NCI-H82 treated with DMSO at 0.1 percent for 48 hours (cell line): Measurements from ENCODE around the gene C3orf80.
"Not testable (repeated sequence)": the region's sequence is repeated elsewhere in the genome, so short reads cannot be mapped to it uniquely, and the experiment has no call there.

Experiments used
- DNase-seq: peaks from one replicate; lab custom pipeline; 2025; ENCODE audit not compliant: unreplicated experiment; lab: John Stamatoyannopoulos, UW

Gene C3orf80

DNA sequence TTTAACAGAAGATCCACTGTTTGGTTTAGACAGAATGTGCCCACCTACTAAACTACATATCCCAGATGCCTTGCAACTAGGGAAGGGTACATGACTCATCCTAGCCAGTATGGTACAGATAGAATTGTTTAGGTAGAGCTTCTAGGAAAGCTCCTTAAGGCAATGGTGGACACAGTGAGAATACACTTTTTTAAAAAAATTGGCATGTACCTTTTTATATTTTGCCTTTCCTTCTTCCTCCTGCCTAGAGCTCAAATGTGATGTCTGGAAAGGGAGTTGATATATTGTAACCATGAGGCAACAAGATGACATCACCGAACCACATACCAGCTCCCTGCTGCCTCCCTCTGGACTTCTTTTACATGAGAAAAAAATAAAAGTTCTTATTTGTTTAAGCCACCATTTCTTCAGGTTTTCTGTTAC is 14.4 kb upstream of the C3orf80 start:
- DNase-seq: no peak

DNA sequence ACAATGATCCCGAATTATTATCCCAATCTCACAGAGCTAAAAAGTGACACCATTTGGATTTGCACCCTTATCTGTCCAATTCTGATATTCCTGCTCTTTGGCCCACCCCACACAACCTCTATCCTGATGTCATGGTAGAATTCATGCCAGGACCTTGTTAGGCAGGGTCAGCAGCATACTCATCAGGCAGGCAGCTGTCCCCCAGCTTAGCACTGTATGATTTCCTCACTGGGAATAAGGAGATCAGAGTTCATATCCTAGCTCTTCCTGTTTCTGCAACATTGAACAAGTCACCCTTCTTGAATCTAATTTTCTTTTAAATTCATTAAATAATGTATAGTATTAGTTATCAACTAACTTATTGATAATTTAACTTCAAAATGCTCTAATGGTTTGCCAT is 12.0 kb upstream of the C3orf80 start:
- DNase-seq: no peak

DNA sequence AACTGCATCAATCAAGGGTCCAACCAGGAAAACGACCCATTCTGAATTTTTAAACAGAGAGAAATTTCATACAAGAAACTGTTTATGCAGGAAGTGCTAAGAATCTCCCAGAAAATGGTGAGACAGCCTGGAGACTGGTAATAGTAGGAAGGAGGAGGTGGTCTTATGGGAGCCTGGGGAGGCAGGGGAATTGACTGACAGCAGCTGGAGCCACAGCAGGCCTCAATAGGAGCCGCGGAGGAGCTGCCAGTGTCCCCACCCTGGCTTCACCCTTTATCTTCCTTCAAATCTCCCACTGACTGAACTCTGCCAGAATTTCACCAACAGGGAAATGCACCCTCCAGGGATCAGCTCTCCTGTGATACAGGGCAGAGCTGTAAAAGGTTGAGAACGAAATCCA is 7.5 kb upstream of the C3orf80 start:
- no peak for DNase-seq

GRCh38 chr3:160218136-160218535 is 7.1 kb upstream of the C3orf80 start:
- DNase-seq: no peak

- no peak for DNase-seq
Measured at GRCh38 chr3:160220038-160220437, 5.2 kb upstream of the C3orf80 start.

GRCh38 chr3:160221019-160221418 is 4.2 kb upstream of the C3orf80 start:
- DNase-seq: no peak

DNA sequence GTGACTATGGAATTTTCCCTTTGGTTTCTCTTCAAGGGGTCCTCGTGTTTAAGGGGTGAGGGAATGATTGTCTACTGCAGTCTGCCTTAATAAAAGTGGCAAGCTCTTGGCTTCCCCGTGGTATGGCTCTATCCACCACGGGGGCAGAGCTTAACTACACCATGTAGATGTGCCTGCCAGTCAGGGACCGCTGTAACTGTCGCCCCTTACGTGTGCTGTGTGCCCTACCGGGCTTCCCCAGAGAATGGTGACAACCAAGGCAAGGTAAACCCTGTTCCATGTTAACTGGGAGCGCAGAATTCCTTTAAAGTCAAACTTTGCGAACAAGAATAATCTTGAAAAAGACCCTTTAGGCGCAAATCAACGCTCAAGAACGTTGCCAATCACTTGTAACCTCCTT is 966 bp upstream of the C3orf80 start:
- DNase-seq: no peak

GRCh38 chr3:160224811-160225175 is 429 bp upstream of the C3orf80 start:
- DNase-seq: peak; percentile 81

GRCh38 chr3:160226026-160226907 is 1.0 kb downstream of the C3orf80 start:
- peak; percentile 38 for DNase-seq

GRCh38 chr3:160227419-160227818 is 2.2 kb downstream of the C3orf80 start:
- DNase-seq: no peak

- no peak for DNase-seq
Measured at GRCh38 chr3:160232014-160232413, 6.8 kb downstream of the C3orf80 start.

DNA sequence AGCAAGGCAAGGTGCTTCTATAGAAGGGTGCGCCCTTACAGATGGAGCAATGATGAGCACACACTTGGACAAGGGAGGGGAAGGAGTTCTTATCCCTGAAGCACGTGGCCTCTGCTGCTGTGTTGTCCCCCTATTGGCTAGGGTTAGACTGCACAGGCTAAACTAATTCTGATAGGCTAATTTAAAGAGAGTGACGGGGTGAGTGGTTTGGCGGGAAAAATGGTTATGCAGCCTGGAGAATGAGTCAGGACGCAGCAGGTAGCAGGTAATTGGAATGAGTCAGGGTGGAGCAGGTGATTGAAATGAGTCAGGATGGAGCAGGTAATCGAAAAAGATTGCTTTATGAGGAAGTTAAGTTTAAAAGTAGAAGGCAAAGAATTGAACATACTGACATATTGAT is 15.5 kb downstream of the C3orf80 start:
- DNase-seq: not testable (repeated sequence)

DNA sequence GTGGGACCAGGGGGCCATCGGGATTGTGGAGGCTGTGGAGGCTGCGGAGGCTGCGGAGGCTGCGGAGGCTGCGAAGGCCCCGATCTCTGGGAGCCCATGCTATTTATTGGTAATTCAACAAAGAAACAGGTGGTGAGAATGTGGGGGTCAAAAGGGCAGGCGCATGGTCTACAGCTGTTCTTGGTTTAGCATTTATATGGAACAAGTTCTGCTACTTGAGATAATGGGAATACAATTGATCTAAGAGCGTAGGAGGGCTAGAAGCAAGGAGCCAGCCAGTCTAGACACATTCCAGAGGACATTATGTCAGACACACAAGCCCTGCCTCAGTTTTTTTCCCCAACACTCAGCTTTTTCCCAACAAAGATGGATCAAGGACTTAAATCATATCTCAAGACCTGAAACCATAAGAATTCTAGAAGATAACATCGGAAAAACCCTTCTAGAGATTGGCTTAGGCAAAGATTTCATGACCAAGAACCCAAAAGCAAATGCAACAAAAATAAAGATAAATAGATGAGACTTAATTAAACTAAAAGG is 20.1 kb downstream of the C3orf80 start:
- DNase-seq: no peak

DNA sequence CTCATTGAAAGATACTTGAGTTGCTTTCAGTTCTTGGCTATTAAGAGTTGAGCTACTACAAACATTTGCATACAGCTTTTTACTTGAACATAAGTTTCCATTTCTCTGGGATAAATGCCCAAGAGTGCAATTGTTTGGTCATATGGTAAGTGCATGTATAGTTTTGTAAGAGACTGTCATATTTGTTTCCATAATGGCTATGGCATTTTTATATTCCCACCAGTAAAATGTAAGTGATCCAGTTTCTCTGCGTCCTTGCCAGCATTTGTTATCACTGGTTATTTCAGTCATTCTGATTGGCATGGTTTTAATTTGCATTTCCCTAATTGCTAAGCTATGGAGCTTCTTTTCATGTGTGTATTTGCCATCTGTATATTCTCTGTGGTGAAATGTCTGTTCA is 22.5 kb downstream of the C3orf80 start:
- no peak for DNase-seq

- no peak for DNase-seq
Measured at GRCh38 chr3:160253298-160253697, 28.1 kb downstream of the C3orf80 start.

DNA sequence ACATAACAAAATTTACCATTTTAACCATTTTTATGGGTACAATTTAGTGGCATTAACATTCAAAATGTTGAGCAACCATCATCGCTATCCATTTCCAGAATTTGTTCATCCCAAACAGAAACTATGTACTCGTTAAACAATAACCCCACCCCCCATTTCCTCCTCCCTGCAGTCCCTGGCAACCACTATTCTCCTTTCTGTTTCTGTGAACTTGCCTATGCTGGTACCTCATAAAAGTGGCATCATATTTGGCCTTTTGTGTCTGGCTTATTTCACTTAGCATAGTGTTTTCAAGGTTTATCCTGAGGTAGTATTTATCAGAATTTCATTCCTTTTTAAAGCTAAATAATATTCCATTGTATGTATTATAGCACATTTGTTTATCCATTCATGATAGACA is 32.4 kb downstream of the C3orf80 start:
- no peak for DNase-seq

DNA sequence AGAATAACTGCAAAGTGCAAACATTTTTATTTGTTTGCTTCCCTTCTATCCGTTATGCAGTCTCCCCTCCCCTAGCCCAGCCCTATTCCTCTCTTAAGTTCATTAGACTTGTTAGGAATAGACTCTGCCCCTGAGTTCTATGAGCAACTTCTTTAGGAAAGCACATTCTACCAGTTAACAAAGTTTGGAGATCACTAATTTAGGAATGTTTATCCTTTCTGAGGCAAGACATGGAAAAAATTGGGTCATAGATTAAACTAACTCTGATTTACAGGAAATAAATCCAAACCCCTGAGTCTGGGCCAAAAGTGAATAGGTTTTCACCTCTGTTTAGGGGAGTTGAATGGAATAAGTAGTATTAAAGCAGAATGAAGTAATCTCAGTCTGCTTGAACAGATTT is 34.4 kb downstream of the C3orf80 start:
- DNase-seq: no peak

DNA sequence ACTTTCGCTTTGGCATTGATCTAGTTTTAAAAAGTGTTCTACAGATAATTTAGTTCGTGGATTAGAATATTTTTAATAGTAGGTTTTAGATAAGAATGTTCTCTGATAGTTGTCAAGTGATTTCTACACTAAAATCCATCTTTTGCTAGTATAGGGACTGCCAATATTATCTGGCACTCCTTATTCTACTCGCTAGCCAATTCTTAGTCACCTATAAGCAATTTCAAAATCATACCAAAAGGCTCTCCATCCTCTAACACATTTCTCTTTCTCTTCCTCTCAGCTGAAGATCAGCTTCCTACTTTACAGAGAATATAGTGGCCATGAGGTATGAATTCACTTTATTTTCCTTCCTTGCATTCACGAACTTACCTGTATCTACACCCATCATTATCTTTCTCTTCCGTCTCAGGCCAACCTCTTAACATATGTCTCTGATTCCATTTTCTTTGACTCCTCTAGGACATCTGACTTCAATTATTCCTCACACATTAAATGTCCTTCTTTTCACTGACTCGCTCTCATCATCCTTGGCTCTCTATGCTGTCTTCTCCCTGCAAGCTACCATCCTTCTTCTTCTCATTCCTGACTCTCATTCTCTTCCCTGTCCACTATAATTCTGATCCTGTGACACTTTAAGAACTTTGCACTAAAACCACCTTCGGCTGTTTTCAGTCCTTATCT is 35.5 kb downstream of the C3orf80 start:
- no peak for DNase-seq

- DNase-seq: no peak
Measured at GRCh38 chr3:160265088-160265487, 39.9 kb downstream of the C3orf80 start.
